NCI-H2227 (cell line): ENCODE data around the gene SUPT7L.
A peak's percentile ranks its signal among the peaks of the same experiment; 100 is the strongest.
"Not testable (repeated sequence)": the region's sequence is repeated elsewhere in the genome, so short reads cannot be mapped to it uniquely, and the experiment has no call there.

ENCODE experiments used
- DNase-seq: peaks from one replicate; lab custom pipeline; 2025; ENCODE audit not compliant: unreplicated experiment; lab: John Stamatoyannopoulos, UW

The SUPT7L gene

GRCh38 chr2:27638709-27639108 lies 24.7 kb downstream of the SUPT7L start:
- DNase-seq: no peak

- DNase-seq: no peak
Observed at GRCh38 chr2:27638037-27638637, 25.3 kb downstream of the SUPT7L start.

DNA sequence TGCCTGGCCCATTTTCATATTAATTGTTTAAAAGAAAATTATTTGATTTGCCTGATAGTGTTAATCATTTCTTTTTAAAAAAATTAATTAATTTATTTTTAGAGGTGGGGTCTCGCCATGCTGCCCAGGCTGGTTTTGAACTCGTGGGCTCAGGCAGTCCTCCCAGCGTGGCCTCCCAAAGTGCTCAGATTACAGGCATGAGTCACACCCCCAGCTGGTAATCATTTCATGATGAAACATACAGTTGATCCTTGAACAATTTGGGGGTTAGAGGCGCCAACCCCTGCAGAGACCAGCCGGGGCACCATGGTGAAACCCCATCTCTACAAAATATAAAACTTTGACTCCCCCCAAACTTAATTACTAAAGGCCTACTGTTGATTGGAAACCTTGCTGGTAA lies 26.6 kb downstream of the SUPT7L start:
- DNase-seq: no peak

DNA sequence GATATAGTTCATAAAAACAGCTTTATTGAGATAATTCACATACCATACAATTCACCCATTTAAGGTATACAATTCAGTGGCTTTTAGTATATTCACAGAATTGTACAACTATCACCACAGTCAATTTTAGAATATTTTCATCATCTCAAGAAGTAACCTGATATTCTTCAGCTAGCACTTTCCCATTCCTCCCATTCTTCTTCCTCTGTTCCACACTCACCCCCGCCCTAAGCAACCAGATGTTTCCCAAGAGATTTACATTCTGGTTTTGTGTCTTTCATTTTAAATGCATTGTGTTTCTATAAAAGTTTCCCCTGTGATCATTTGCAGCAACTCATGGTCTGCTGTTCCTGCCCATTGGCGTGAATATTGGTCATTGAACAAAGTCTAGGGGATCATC lies 29.1 kb downstream of the SUPT7L start:
- DNase-seq: no peak

DNA sequence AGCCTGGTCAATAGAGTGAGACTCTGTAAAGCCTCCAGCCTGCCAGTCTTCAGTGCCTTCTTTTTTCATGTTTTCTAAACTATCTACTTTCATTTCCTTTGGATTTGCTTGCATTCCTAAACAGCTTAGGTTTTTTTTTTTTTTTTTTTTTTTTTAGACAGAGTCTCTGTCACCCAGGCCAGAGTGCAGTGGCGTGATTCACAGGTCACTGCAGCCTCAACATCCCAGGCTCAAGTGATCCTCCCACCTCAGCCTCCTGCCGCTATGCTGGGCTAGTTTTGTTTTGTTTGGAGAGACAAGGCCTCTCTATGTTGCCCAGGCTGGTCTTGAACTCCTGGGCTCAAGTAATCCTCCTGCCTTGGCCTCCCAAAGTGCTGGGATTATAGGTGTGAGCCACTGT lies 33.2 kb downstream of the SUPT7L start:
- not testable (repeated sequence) for DNase-seq

- DNase-seq: peak; percentile 91
Observed at GRCh38 chr2:27628767-27629709, 34.4 kb downstream of the SUPT7L start, which contains the start of the genes CCDC121 and GPN1. TSS of gene CCDC121 (minus strand) at chr2:27629012. CDS start at chr2:27627799, 1,213 bp downstream. TSS of gene GPN1 (plus strand) at chr2:27629050. CDS start at chr2:27629059, 9 bp downstream.

DNA sequence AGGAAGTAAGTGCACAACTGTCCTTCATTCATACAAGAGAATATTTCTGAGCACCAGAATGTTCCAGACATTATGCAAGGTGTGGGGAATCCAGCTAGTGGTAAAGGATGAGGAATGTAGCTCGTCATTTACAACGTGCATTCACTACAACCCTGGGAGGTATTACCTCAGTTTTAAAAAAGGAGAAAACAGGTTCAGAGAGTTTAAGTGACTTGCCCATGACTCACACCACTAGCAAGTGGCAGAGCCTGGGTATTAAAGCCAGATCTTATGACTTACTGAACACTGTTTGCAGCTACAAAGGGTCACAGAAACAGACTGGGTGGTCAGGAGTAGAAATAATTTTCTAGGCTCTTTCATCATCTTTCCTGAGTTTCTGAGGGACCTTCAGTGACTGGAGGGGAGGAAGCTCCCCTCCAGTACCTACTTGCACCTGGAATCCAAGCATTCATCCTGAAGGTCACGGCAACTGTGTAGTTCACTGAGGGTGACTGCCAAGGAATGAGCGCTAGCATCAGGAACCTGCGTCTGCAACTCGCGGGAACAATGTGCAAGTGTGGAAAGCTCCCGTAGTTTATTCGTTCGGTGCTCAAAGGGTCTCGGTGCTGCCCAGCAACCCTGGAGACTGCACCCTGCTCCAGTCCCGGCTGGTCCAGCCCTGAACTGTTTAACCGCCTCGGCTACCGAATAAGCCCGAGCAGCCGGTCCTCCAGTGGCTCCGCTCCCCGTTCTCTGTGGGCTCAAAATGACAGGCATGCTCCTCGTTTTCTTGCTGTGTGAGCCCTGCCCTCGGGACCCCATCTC lies 35.2 kb downstream of the SUPT7L start:
- peak; percentile 41 for DNase-seq

GRCh38 chr2:27626921-27627320 lies 36.5 kb downstream of the SUPT7L start:
- not testable (repeated sequence) for DNase-seq

GRCh38 chr2:27626323-27626722 lies 37.1 kb downstream of the SUPT7L start:
- DNase-seq: not testable (repeated sequence)

- no peak for DNase-seq
Observed at GRCh38 chr2:27624943-27625342, 38.5 kb downstream of the SUPT7L start.

DNA sequence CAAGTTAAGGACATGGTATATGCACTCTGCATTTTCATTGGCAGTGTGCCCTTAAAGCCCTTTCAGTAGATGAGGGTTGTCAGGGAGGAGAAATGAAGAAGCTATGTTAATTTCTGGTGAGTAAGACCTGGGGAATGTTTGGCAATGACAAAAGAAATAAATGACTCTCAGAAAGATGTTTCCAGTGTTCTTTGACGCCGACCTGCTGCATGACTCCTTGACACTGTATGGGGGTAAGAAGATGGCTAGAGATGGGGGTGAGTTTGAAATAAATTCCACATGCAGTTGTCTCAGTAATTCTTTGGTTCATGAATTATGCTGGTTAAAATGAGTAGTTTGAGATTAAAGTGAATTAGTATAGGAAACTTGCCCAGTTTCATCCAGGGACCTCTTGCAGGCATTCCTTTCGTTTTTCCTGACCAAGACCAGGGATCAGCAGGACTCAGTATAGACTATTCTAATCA lies 40.5 kb downstream of the SUPT7L start:
- no peak for DNase-seq

DNA sequence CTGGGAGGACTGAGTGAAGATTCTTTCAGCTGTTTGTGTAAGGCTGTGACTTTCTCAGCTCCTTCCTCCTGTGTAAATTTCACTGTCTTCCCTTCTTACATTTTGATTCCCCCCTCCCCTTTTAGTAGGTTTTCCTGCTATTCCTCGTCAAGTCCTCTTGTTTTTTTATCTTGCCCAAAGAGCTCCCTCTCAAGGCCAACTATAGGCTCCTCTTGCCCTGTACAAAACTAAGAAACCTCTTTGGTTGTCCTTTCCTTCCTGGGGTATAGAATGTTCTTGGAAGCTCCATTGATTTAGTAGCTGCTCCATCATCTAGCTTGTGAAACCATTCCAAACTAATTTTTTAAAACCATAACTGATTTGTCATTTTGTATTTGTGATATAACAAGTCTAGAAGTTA lies 41.9 kb downstream of the SUPT7L start:
- DNase-seq: no peak

- DNase-seq: no peak
Observed at GRCh38 chr2:27615316-27615715, 48.1 kb downstream of the SUPT7L start.

- DNase-seq: no peak
Observed at GRCh38 chr2:27613985-27614384, 49.4 kb downstream of the SUPT7L start.

DNA sequence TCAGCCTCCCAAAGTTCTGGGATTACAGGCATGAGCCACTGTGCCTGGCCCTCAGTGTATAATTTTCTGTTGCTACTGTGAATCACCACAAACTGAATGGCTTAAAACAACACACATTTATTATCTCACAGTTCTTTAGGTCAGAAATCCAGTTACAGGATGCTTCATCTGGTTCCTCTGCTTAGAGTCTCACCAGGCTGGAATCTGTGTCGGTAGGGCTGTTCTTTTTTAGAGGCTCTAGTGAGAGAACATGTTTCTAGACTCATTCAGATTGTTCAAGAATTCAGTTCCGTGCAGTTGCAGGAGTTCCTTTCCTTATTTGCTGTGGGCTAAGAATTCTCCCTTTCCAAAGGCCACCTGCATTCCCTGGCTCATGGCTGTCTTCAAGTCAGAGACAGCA lies 56.8 kb downstream of the SUPT7L start:
- DNase-seq: no peak
